ENCODE data around the gene SUMF1. TPM values are rescaled to one million over a fixed set of nuclear protein-coding genes. Genes with fewer than 3 reads are reported as not detected.

SUMF1 gene
- polyA plus RNA-seq, 3 donors, result 25.7 to 80.4 (median 74.2) TPM

DNA sequence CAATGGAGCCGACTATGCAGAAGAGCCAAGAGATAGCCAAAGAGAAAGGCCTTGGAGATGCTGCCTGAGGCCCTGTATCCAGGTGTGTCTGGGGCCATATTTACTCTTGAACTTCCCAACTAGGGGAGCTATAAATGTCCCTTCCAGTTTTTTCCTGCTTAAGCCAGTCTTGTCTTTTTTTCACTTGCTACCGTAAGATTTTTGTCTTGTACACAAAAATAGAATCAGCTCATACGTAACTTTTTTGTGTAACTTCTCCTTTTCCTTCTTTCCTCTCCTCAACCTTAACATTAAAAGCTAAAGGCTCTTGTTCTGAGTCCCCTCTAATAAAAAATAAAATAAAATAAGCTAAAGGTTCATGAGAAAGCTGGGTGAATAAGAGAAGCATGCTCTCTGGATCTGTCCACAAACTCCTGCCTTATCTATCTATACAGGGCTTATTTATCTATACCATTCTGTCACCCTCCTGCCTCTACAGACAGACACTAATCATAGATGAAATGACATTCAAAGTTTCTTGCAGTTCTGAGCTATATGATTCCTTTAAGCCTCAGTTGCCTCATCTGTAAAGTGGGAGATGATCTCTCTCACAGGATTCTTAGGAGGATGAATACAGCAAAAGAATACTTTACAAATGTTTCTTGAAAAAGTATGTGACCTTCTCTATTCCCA is 4.6 kb downstream of the SUMF1 start:
- H3K27ac Mint-ChIP-seq, result peak overlapping the region; percentile 61 to 86 (median 82)
- Histone ChIP-seq H4K20me1 (ENCODE audit: insufficient read depth, low read length) (peaks cover 7% of the 10 kb centered on the region), H3K9me3 (replicated peaks in 1 of 2; ENCODE audit: control insufficient read depth in 1 of 2, insufficient read depth in 1 of 2, low read length in 2 of 2) (no peaks in the 10 kb centered on the region), H3K27me3 (ENCODE audit: control insufficient read depth in 2 of 2, insufficient read depth in 2 of 2, low read length in 2 of 2) (no peaks in the 10 kb centered on the region), H3K27ac (ENCODE audit: low read depth in 1 of 2, low read length in 2 of 2) (peak overlapping the region; percentile 33 to 68), H3K4me2 (replicated peaks; ENCODE audit: extremely low read depth, low read length, poor library complexity, severe bottlenecking) (peak overlapping the region; percentile 42), H3K4me3 (replicated peaks in 1 of 3; ENCODE audit: low read depth in 2 of 3, low read length in 3 of 3) (peak overlapping the region in 2 of 3 experiments; percentile 10 to 40), H2AFZ (ENCODE audit: insufficient read depth, low read depth, low read length, poor library complexity, severe bottlenecking) (peak overlapping the region; percentile 43), H3K9ac (ENCODE audit: insufficient read depth, low read length, poor library complexity, severe bottlenecking) (no peak overlapping the region), H3K36me3 (replicated peaks in 1 of 2; ENCODE audit: control insufficient read depth in 1 of 2, insufficient read depth in 2 of 2, low read length in 2 of 2) (no peaks in the 10 kb centered on the region), H3K79me2 (ENCODE audit: insufficient read depth, low read length) (peaks cover 83% of the 10 kb centered on the region), H3K4me1 (ENCODE audit: control insufficient read depth in 1 of 2, insufficient read depth in 2 of 2, low read length in 2 of 2) (peaks cover 31 to 45% of the 10 kb centered on the region in 2 donors)
- WGBS (ENCODE audit: insufficient coverage), result no CpG with 5 or more reads among the region's 3 CpGs
- peaks cover 0 to 2% (median 0%) of the 10 kb centered on the region in 7 donors for H3K9me3 Mint-ChIP-seq
- DNase-seq, result peak in 1 of 3 donors; percentile 32
- TF ChIP-seq, protein P1, sequence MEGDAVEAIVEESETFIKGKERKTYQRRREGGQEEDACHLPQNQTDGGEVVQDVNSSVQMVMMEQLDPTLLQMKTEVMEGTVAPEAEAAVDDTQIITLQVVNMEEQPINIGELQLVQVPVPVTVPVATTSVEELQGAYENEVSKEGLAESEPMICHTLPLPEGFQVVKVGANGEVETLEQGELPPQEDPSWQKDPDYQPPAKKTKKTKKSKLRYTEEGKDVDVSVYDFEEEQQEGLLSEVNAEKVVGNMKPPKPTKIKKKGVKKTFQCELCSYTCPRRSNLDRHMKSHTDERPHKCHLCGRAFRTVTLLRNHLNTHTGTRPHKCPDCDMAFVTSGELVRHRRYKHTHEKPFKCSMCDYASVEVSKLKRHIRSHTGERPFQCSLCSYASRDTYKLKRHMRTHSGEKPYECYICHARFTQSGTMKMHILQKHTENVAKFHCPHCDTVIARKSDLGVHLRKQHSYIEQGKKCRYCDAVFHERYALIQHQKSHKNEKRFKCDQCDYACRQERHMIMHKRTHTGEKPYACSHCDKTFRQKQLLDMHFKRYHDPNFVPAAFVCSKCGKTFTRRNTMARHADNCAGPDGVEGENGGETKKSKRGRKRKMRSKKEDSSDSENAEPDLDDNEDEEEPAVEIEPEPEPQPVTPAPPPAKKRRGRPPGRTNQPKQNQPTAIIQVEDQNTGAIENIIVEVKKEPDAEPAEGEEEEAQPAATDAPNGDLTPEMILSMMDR (IDR thresholded peaks at IDR 0.05), result no peak
- H3K27me3 Mint-ChIP-seq (ENCODE audit: low read depth in 3 of 3), result peaks cover 0 to 2% (median 0%) of the 10 kb centered on the region in 3 donors
- H3K4me3 Mint-ChIP-seq, result peak overlapping the region; percentile 51 to 64
- peaks cover 49% of the 10 kb centered on the region for H3K4me1 Mint-ChIP-seq
- peaks cover 11 to 12% of the 10 kb centered on the region in 2 donors for H3K36me3 Mint-ChIP-seq
- intact Hi-C loops (cut with micrococcal nuclease), result loop anchor here in 1 of 2 donors (10.0 kb wide), 1 partner anchor 52 kb away; no protein-coding TSS in a partner anchor

DNA sequence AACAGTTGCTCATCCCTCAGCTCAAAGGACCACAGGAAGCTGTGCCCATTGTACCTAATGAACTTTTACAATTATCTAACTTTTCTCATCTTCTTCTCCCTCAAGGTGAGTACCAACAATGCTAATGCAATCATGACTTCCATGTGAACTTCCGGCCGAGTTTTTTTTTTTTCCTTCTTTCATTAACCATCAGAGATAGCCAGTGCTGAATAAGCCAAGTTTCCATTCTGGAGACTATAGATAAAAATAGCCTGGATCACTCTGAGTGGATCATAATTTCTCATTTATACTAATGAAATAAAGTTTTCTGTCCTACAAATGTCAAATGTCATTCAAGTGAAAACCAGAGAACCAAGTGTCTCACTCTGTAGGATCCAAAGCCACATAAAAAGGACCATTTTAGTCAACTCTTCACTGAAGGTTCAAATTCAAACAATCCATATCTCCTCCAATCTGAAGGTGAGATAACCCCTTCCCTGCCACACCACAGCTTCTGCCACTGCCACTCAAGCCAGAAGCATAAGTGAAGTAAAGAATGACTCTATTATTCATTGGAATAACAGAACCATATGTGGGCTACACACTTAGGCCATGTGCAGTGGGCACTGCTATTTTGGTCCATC is 5.5 kb downstream of the SUMF1 start:
- no peak for DNase-seq
- Histone ChIP-seq H3K4me1 (ENCODE audit: control insufficient read depth in 1 of 2, insufficient read depth in 2 of 2, low read length in 2 of 2) (peaks cover 26 to 37% of the 10 kb centered on the region in 2 donors), H3K36me3 (replicated peaks in 1 of 2; ENCODE audit: control insufficient read depth in 1 of 2, insufficient read depth in 2 of 2, low read length in 2 of 2) (no peaks in the 10 kb centered on the region), H3K79me2 (ENCODE audit: insufficient read depth, low read length) (peaks cover 79% of the 10 kb centered on the region), H3K9me3 (replicated peaks in 1 of 2; ENCODE audit: control insufficient read depth in 1 of 2, insufficient read depth in 1 of 2, low read length in 2 of 2) (no peaks in the 10 kb centered on the region), H3K4me3 (replicated peaks in 1 of 3; ENCODE audit: low read depth in 2 of 3, low read length in 3 of 3) (peak overlapping the region in 1 of 3 experiments; percentile 40), H3K27ac (ENCODE audit: low read depth in 1 of 2, low read length in 2 of 2) (peak overlapping the region; percentile 33 to 68), H4K20me1 (ENCODE audit: insufficient read depth, low read length) (peaks cover 7% of the 10 kb centered on the region), H3K27me3 (ENCODE audit: control insufficient read depth in 2 of 2, insufficient read depth in 2 of 2, low read length in 2 of 2) (no peaks in the 10 kb centered on the region), H3K4me2 (replicated peaks; ENCODE audit: extremely low read depth, low read length, poor library complexity, severe bottlenecking) (peak overlapping the region; percentile 42), H2AFZ (ENCODE audit: insufficient read depth, low read depth, low read length, poor library complexity, severe bottlenecking) (no peak overlapping the region), H3K9ac (ENCODE audit: insufficient read depth, low read length, poor library complexity, severe bottlenecking) (no peak overlapping the region)
- peaks cover 11 to 12% of the 10 kb centered on the region in 2 donors for H3K36me3 Mint-ChIP-seq
- WGBS (ENCODE audit: insufficient coverage), result no CpG with 5 or more reads among the region's 2 CpGs
- H3K27ac Mint-ChIP-seq, result peak overlapping the region in 6 of 7 donors; percentile 61 to 86 (median 81)
- H3K4me3 Mint-ChIP-seq, result no peak overlapping the region
- H3K4me1 Mint-ChIP-seq, result peaks cover 44% of the 10 kb centered on the region
- H3K9me3 Mint-ChIP-seq, result peaks cover 0 to 2% (median 0%) of the 10 kb centered on the region in 7 donors
- H3K27me3 Mint-ChIP-seq (ENCODE audit: low read depth in 3 of 3), result peaks cover 0 to 2% (median 0%) of the 10 kb centered on the region in 3 donors
- intact Hi-C loops (cut with micrococcal nuclease), result loop anchor here in 1 of 2 donors (10.0 kb wide), 1 partner anchor 53 kb away; no protein-coding TSS in a partner anchor
- TF ChIP-seq, protein P1 (IDR thresholded peaks at IDR 0.05), result no peak
